Activated CD4-positive, alpha-beta T cell treated with anti-CD3 and anti-CD28 coated beads for 4 hours (primary cell): ENCODE measurements around the gene TMEM161B.
"Not testable (repeated sequence)": the region's sequence is repeated elsewhere in the genome, so short reads cannot be mapped to it uniquely, and the experiment has no call there.

ENCODE experiments used
- DNase-seq, 2 donors: peaks; one replicate each; pipeline ENCODE4 v3.0.0-alpha.2; 2020

TMEM161B gene

DNA sequence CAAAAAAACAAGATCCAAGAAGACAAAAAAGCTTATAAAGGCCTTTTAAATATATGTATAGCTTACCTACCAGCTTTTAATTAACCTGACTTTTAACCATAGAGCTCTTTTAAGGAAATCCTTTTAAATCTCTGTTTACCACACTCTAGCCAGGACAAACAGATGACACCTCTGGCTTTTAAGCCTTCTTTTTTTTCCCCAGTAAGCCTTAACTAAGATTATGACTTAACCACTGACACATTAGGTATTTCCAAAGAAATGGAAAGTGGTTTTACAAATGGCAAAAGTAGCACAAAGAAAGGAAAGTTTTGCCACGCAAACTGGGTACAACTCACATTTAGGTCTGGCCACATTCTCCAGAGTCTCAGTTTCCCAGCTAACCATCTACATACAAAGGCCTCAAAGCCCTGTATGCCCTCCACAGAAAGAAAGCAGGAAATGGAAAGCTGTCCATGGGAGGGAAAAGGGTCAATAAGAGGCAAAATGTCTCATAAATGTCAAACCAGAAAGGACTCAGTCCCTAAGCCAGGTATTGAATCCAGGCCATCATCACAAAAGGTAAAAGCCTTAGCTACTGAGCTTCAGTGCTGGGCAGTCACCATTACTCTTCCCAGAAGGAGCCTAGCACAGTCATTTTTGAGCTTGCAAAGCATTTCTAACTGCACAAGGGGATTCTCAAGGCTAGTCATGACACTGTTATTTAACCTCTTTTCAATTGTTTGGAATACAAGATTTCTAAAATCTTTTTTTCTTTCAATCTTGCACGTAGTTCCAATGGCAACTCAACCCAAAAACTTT lies 19.7 kb downstream of the TMEM161B start:
- no peak for DNase-seq

DNA sequence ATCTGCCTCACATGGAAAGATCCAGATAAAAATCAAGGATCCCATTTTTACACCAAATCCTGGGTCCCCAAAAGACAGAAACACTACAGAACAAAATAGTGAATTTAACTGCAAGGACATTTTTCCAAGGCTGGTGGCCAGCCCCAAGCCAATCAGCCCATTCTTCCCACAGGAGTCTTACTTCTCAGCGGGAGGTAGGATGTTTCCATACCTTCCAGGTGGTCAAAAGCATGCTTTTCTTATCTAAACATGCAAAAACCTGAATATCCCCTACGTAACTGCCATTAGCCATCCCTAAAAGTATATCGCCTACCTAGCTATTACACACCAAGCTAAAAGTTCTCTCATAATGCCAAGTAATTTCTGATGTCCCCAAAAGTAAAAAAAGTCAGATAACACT lies 20.6 kb downstream of the TMEM161B start:
- no peak for DNase-seq

DNA sequence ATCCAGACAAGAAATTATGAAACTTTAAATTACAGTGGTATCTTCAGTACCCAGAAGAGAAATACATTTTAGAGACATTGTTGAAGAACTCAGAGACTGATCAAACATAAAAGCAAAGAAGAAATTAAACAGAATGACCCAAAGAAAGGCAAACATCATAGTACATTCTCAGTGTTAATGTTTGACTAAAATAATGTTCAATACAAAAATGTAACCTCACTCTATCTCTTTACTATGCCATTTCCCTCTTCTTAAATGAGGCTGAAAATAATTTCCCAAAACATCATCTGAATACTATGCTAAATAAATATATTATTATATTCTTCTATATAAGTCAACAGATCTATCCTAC lies 22.8 kb downstream of the TMEM161B start:
- DNase-seq = no peak

DNA sequence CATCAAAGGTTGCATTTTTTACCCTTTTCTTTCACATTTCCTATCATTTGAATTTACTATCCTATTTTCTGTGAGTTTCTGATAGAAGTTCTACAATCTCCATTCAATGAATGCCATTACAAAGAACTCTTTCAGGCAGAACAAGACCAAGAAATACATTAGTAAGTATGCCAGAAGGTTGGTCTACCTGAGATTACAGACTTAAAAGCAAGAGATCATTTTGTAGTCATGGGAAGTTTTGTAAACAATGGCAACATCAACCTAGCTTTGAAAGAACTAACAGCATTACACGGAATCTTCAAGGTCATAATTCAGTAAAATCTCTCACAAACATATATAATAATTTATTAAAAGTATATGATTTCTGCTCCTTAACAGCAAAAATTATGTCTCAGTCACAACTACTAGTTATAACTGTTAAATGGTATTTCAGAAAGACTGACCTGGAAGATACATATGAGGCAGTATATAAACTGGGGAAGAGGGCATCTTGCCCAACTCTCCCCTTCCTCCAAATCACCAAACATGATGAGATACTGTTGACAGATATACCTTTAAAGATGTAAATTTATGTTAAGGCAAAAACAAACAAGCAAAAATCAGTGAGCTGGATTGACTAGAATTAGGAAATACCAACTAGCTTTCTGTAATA lies 23.3 kb downstream of the TMEM161B start:
- DNase-seq = no peak

DNA sequence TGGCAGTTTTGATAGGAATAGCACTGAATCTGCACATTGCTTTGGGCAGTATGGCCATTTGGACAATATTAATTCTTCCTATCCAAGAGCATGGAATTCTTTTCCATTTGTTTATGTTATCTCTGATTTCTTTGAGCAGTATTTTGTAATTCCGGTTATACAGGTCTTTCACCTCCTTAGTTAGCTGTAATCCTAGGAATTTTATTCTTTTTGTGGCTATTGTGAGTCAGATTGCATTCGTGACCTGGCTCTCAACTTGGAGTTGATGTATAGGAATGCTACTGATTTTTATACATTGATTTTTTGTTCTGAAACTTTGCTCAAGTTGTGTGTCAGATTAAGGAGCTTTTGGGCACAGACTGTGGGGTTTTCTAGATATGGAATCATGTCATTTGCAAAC lies 24.0 kb downstream of the TMEM161B start:
- no peak for DNase-seq

DNA sequence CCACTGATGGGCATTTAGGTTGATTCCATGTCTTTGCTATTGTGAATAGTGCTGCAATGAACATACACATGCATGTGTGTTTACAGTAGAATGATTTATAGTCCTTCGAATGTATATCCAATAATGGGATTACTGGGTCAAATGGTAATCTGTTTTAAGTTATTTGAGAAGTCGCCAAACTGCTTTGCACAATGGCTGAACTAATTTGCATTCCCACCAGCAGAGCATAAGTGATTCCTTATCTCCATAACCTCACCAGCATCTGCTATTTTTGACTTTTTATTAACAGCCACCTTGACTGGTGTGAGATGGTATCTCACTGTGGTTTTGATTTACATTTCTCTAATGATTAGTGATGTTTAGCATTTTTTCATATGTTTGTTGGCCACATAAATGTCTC lies 25.2 kb downstream of the TMEM161B start:
- DNase-seq = not testable (repeated sequence)

DNA sequence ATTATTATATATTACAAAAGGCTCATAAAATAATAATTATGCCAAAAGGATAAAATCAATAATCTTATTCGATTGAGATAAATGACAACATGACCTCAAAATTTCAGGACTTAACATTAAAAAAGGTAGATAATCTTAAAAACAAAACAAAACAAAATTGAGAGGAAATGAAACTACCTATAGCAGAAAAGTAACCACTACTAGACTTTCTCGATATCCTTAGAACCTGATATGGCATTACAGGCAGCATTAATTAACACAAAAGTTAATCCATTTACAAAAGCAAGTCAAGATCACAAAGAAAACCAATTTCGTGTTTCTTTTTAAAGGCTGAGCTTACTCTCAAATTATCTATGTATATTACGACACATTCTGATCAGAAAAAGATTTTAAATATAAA lies 29.9 kb downstream of the TMEM161B start:
- no peak for DNase-seq

DNA sequence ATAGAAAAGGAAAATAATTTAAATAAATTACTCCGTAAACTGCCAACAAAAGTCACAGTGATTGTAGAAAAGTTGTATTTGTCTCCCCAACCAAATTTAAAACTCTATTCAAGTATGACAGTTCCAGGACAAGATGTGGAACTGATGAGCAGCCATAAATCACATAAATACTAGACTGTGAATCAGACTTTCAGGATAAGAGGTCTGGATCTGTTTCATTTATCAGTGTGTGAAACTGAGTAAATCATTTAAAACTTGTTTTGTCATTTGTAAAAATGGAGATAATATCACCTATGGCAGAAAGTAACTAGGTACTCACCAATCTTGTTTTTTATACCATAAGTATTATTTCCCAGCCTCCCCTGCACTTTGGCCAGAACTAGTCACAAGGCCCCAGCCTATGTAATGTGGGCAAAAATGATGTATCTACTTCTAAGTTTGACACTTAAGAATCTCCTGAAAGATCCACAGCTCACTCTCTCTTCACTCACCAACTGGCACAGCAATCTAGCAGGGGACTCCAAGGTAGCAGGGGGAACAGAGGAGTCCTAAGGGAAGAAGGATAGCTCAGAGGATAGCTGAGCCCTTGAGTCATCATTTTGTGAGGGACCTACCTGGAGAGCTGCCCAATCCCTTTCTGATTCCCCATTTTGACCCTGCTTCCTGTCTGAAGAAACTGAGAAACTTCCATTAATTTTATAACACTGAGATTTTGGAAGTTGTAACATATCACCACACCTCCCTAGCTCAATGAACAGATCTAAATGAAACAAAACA lies 31.6 kb downstream of the TMEM161B start:
- no peak for DNase-seq

DNA sequence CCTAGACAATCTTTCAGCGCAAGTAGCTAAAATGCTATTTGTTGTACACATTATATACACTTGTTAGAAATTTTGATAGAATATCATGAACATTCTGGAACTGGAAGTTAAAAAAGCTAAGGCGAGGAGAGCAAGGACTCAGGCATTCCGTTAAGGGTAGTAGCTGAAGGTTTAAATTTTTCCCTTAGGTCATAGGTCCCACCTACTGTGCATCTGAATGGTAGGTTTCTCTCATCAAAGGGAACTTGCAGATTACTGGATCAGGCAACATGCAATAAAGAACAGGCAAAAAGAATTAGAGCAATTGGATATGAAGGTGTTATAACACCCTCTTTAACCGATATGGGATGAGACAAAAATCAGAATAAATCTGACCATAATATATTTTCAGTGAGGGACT lies 32.8 kb downstream of the TMEM161B start:
- DNase-seq = no peak

DNA sequence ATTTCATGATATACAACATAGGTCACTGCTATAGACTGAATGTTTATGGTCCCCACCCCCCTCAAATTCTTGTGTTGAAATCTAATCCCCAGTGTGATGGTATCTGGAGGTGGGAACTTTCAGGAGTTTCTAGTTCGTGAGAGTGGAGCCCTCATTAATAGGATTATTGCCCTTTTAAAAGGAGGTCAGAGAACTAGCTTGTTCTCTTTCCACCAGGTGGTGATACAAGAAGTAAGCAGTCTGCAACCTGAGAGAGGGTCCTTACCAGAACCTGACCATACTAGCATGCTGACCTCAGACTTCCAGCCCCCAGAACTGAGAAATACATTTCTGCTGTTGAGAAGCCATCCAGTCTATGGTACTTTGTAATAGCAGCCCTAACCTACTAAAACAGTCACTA lies 33.3 kb downstream of the TMEM161B start:
- no peak for DNase-seq

DNA sequence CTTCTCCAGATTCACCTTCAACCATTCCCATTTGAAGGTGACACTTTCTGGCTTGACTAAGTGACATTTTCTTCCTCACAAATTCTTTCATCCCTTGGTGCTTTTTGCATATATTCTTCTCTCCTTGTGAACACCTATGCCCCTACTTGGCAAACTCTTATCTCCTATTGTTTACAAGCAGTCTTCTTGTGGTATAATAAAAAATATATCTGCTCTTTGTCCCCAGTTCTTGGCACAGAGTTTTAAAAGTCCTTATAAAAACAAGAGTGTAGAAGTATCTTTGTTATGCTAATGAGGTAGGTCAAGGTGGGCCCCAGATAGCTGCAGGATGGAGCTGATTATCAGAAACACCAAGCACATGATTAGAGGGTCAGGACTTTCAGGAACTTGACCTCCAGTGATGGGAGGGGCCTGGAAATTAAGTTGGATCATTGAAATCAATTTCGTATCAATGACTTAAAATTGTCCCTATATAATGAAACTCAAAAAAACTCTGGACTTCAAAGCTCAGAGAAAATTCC lies 38.0 kb downstream of the TMEM161B start:
- no peak for DNase-seq

DNA sequence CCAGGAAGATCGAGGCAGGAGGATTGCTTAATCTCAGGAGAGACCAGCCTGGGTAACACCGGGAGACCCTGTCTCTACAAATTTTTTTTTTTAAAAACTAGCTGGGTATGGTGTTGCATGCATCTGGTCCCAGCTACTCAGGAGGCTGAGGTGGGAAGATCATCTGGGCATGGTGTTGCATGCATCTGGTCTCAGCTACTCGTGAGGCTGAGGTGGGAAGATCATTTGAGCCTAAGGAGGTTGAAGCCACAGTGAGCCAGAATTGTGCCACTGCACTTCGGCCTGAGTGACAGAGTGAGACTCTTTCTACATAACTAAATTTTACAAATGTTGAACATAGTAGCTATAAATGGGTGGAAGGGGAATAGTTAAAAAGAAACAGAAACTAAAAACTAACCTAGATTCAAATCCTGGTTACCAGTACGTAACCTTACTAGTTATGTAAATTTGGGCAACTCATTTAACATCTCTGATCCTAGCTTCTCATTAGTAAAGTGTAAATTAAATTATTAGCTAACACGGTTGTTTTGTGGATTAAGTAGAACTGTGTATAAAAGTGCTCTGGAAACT lies 41.7 kb downstream of the TMEM161B start:
- DNase-seq = no peak

DNA sequence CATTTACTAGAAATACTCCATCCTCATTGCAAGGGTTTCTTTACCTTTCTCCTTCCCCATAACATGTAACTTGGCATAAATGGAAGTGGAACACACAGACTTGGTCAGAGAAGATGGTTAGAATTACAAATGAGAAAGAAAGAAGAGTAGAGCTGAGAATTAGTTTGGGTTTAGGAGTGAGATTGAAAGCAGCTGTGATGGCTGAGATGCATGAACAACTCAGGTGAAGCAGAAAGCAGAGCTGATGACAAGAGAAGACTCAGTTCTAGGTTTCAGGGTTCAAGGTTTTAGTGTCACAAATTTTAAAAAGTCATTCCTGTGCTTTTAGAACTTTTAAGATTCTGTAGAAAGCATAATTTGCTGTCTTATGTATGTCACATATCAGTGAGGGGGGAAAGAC lies 54.0 kb downstream of the TMEM161B start:
- DNase-seq = no peak

DNA sequence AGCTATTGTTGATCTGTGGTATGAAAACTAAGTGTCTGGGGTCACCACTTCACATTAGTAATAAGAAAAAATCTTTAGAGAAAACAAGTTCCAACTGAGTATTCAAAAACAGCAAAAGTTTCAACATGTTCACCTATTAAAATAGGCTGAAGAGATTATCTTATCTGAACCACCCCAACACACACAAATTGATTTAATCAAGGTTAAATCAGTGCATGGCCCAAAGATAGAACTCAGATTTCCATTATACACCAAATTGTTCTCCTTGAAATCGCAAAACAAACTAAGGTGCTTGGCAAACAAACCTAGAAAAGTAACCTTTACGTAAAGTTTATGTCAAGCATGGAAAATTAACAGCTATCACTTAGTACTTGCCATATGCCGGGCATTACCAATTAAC lies 61.1 kb downstream of the TMEM161B start:
- DNase-seq = no peak

DNA sequence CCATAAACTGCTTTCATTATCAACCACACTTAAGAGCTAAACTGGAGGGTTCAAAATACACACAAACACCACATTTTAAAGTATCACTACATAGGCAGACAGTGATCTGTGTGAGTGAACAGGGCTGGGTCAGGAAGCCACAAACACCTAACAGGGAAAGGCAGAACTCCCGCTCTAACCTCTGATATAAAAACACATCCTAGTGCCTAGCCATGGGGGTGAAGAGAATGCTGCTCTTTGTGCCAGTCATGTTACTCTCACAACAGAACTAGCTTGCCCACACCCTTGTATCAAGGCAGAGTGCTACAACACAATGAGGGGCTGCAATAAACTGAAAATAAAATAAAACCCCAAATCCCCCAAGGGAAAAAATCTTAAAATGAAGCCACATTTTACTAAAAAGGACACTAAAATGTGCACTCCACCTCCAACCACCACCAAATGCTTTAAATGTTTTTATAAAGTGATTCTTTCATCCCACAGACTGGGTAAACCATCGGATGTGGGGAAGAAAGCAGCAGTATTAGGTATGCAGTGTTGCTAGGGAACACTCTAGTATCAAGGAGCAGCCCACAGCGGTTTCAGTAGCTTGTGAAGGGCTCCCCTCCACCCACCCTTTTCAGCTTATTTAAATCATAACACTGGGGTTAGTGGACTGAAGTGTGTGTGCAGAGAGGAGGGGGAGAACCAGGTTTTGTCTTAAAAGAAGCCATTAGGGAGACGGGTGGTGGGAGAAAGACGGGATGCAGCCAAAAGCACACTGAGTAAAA lies 64.5 kb downstream of the TMEM161B start:
- DNase-seq = peak; percentile 2 to 27

DNA sequence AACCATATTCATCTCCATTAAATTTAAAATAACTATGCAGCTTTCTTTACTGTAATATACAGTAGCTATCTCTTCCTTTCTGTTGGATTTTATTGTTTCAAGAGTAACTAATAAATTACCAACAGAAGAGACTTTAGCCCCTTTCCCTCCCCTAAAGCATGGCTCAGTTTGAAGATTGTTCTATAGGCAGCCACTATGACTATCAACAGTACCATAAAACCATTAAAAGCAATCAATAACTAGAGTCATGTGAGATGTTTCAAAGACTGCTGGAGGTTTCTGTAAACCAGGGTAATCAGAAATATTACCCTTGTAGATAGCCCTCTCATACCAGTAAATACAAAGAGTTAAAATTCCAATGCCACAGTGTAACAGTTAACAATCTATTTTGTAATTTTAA lies 73.0 kb downstream of the TMEM161B start:
- DNase-seq = no peak

DNA sequence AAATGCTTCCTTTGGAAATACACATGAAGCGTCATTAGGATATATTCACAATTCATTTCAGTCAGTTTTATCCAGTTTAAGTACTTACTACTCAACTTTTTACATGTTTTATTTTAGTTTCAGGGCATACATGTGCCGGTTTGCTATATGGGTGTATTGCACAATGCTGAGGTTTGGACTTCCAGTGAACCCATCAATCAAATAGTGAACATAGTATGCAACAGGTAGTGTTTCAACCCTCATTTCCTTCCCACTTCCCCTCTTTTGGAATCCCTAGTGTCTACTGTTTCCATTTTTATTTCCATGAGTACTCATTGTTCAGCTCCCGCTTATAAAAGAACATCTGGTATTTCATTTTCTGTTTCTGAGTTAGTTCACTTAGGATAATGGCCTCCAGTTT lies 74.7 kb downstream of the TMEM161B start:
- DNase-seq = no peak

DNA sequence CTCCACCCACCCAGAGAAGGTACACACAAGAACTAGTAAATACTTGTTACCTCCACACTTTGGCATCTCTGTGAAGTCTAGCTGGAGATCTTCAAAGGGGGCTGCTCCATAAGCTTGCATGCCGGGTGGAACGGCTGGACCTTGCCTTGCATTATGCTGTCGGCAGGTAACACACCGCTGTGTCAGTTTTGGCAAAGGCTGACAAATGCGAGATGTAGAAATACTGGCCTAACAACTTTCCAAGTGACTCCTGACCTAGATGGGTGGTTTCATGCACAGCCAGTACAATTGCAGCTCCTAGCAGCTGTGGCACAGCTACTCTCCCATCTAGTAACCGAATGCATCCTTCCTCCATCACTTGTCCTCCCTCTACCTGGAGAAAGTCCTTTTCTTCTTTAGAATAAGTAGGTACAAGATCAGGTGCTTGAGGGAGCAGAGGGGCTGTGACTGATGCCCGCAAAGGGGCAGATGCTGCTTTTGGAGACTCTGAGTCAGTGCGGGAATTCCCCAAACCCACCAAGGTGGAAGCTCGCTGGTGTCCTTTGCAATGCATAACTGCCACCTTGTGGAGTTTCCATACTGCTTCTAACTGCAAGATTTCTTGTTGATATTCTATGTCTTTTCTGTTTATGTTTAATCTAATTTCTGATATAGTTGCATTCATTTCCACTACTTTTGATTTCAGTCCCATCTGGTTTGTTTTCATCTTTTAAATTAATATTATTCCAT lies 78.4 kb downstream of the TMEM161B start:
- peak; percentile 22 to 44 for DNase-seq

DNA sequence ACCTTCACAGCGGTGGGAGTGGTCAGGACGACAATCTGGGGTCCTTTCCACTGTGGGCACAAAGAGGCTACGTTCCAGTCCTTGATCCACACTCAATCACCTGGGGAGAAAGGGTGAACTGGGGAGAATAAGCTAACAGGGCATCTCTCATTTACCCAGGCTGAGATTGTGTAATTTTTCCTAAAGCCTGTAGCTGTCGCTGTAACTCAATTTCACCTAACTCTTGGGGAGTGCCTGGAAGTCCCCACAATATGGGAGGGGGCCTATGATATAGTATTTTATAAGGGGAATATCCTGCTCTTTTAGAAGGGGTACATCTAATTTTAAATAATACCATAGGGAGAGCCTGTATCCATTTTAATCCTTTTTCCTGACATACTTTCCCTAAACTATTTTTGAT lies 79.2 kb downstream of the TMEM161B start:
- DNase-seq = not testable (repeated sequence)

DNA sequence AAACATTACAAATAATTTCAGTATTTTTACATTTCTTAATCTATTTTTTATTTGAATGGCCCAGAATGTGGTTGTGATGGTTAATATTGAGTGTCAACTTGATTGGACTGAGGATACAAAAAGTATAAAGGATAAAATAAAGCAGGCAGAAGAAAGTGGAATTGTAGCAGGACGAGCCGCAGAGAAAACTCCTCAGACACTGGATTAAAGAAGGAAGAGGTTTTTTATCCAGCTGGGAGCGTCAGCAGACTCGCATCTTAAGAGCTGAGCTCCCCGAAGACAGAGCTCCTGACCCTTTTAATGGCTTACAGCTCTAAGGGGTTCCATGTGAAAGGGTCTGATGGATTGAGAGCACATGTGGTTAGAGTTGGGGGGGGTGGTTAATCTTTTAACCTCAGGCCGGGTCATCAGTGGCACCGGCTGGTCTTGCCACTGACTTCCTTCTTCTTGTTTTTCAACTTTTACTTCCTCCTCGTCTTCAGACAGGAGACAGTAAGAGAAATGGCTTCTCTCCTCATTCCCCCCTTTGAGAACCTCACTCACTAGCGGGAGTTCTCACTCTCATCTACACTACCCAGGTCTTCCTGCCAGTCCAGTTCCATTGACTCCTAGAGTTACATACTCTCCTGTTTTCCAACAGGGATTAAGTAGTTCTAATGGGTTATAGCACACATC lies 80.0 kb downstream of the TMEM161B start:
- DNase-seq = no peak

DNA sequence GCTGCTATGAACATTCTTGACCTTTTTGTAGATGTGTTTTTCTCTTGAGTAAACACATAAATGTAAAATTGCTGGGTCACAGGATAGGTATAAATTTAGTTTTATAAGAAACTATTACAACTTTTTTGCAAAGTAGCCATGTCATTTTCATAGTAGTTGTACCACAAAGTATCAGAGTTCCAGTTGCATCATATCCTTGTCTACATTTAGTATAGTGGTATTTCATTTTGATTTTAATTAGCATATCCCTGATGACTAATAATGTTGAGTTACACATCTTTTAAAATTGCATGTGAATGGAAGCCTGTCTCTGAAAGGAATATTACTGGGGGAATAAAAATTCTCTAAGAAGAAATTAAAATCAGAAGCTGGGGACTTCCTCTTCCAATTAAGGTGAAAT lies 85.4 kb downstream of the TMEM161B start:
- no peak for DNase-seq
